Cardiac muscle cell (in vitro differentiated cells and primary cell): ENCODE results near the gene SNRPD3. TPM values are rescaled to one million over a fixed set of nuclear protein-coding genes. Genes with fewer than 3 reads are reported as not detected.
A peak's percentile ranks its signal among the peaks of the same experiment; 100 is the strongest.
"Not testable (repeated sequence)": the region's sequence is repeated elsewhere in the genome, so short reads cannot be mapped to it uniquely, and the experiment has no call there.

Experiments used
- DNase-seq, 2 donors: peaks; one replicate each; pipeline versions ENCODE4 v3.0.0 to v3.0.0-alpha.2; 2010 to 2017; ENCODE audit warnings: low read depth in 1 of 2, low spot score in 1 of 2
- H3K27ac ChIP-seq: fragments of 200-600 bp; sonication (generic); 2 replicates; pipeline ENCODE4 v1.5.1; 2016
- H3K27me3 ChIP-seq: fragments of 200-600 bp; sonication (generic); 2 replicates; pipeline ENCODE4 v1.6.0; 2016; ENCODE audit warnings: control low read depth
- H3K36me3 ChIP-seq: fragments of 200-600 bp; sonication (generic); 2 replicates; pipeline ENCODE4 v1.5.1; 2016; ENCODE audit warnings: control low read depth
- H3K4me1 ChIP-seq: fragments of 200-600 bp; sonication (generic); 2 replicates; pipeline ENCODE4 v1.8.1; 2017; ENCODE audit warnings: low read depth, mild to moderate bottlenecking, mixed run types
- H3K4me3 ChIP-seq: fragments of 200-600 bp; sonication (generic); 2 replicates; pipeline ENCODE4 v1.5.1; 2016; ENCODE audit warnings: mild to moderate bottlenecking
- H3K9me3 ChIP-seq: fragments of 200-600 bp; sonication (generic); 2 replicates; pipeline ENCODE4 v1.5.1; 2017; ENCODE audit warnings: low read depth, mild to moderate bottlenecking, control low read depth
- polyA plus RNA-seq: library from polyadenylated mRNA; unstranded; fragments of >200 nt; fragmentation: Nextera tagmentation; extraction: Ambion mirVana; gene quantifications from 2 replicates; pipeline ENCODE4 v1.2.1, GENCODE V29; 2016
- total RNA-seq: library from RNA; depleted of rRNA; stranded (reverse); fragments of >200 nt; gene quantifications from 2 replicates; pipeline ENCODE4 v1.2.3, GENCODE V29; 2016
- TF ChIP-seq, protein P1 (sequence below): IDR thresholded peaks from 2 replicates; pipeline ENCODE4 v1.5.1; 2012; ENCODE audit warnings: low read depth, mild to moderate bottlenecking, low read length

Gene SNRPD3
- total and polyA plus RNA-seq, 2 experiments from 2014 or later: 119 to 222 TPM

DNA sequence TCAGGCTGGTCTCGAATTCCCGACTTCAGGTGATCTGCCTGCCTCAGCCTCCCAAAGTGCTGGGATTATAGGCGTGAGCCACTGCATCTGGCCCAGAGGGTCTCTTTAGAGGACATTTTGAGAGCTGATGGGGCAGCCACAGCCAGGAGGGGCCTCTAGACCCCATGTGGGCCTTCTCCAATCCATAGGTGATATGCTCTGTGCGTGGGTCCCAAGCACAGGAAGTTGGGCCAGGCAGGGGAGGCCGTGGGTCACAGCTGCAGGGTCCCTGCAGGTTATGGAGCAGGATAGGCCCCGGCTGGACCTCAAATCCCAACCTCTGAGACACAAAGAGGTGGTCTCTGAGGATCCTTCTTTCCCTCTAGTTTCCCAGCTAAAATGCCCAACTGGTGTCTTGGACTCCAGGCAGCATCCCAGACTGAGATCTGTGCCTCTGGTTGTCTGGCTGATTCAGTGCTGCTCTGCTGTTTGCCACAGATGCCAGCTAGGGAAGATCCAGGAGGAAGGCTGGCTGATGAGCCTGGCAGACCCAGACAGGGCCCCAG, 35.6 kb downstream of the SNRPD3 start:
- Histone ChIP-seq H3K4me1 (no peaks in the 10 kb centered on the region), H3K9me3 (no peaks in the 10 kb centered on the region), H3K36me3 (peaks cover 5% of the 10 kb centered on the region), H3K27ac (no peak overlapping the region), H3K4me3 (no peak overlapping the region), H3K27me3 (no peaks in the 10 kb centered on the region)
- DNase-seq: no peak
- TF ChIP-seq, protein P1, sequence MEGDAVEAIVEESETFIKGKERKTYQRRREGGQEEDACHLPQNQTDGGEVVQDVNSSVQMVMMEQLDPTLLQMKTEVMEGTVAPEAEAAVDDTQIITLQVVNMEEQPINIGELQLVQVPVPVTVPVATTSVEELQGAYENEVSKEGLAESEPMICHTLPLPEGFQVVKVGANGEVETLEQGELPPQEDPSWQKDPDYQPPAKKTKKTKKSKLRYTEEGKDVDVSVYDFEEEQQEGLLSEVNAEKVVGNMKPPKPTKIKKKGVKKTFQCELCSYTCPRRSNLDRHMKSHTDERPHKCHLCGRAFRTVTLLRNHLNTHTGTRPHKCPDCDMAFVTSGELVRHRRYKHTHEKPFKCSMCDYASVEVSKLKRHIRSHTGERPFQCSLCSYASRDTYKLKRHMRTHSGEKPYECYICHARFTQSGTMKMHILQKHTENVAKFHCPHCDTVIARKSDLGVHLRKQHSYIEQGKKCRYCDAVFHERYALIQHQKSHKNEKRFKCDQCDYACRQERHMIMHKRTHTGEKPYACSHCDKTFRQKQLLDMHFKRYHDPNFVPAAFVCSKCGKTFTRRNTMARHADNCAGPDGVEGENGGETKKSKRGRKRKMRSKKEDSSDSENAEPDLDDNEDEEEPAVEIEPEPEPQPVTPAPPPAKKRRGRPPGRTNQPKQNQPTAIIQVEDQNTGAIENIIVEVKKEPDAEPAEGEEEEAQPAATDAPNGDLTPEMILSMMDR: no peak

DNA sequence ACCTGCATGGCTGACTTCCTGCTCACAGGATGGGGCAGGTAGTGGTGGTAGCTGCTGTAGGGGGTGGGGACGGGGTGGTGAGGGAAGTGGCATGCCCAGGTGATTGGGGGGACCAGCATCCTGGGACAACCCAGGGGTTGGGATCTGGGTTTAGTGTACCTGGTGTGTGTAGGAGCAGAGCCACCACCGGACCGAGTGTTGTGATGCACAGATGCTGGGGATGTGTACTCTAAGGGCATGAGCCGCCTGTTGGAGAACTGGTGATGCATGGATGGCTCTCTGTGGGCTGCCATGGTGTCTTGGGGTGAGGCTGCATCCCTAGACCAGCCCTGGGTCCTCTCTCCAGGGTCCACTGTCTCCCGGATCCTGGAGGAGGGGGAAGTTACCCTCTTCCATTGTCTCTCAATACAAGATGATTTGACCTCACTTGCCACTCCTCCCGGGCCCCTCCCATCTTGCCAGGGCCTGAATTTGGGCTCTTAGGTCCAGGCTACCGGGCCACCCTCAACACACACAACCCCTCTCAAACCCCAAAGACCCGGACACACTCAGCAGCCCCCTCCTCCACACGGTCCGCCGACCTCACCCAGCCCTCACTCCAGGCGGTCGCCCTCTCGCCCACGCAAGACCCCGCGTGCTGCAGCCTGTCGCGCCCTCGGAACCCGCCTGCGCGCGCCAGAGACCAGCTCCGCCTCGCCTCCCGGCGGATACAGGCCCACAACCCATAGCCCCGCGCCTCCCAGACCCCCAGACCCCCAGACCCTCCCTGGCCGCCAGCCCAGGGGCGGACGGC, 36.5 kb downstream of the SNRPD3 start:
- H3K27ac ChIP-seq: peak overlapping the region; percentile 26
- TF ChIP-seq, protein P1: no peak
- no peaks in the 10 kb centered on the region for H3K27me3 ChIP-seq
- no peaks in the 10 kb centered on the region for H3K9me3 ChIP-seq
- peaks cover 5% of the 10 kb centered on the region for H3K36me3 ChIP-seq
- peak in 1 of 2 donors; percentile 28 for DNase-seq
- peak overlapping the region; percentile 57 for H3K4me3 ChIP-seq
- H3K4me1 ChIP-seq: no peaks in the 10 kb centered on the region

DNA sequence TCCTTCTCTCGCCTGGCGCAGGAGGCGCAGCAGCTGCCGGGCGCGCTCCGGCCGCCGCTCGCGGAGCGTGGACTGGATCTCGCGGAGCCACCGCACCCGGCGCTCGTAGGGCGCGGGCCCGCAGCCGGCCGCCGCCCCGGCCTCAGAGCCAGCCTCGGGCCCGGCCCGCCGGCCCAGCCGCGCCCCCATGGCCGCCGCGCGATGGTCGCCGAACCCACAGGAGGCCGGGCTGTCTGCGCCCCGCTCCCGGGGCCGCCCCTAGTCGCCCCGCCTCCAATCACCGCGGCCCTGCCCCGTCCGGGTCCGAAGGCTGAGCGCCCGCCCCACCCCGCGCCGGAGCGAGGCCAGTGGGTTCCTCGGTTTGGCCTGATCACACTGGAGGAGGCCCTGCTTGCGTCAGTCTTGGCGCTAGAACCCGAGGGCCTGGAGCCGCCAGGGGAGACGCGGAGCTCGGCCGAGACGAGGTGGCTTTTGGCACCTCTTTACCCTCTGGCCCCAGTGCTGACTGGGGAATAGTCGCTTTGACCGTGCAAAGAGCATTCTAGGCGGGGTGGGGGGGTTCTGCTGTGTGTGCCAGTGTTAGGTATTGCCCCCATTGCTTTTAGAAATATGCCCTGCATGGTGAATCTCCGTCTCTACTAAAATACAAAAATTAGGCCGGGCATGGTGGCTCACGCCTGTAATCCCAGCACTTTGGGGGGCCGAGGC, 37.2 kb downstream of the SNRPD3 start, which contains the start of gene LRRC75B:
TSS of gene LRRC75B (minus strand) at position 223 of the 708 bp plus-strand sequence. CDS start at position 189, 34 bp downstream.
- DNase-seq: peak; percentile 92 to 95
- Histone ChIP-seq H3K27me3 (no peaks in the 10 kb centered on the region), H3K4me3 (peak within 1 kb of the TSS; percentile 57), H3K4me1 (no peaks in the 10 kb centered on the region), H3K36me3 (peaks cover 5% of the 10 kb centered on the region), H3K9me3 (no peaks in the 10 kb centered on the region), H3K27ac (peak within 1 kb of the TSS; percentile 75)
- TF ChIP-seq, protein P1: no peak

DNA sequence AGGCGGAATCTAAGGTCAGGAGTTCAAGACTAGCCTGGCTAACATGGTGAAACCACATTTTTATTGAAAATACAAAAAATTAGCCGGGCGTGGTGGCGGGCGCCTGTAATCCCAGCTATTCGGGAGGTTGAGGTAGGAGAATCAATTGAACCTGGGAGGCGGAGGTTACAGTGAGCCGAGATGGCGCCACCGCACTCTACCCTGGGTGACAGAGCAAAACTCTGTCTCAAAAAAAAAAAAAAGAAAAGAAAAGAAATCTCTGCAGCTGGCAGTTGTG, 37.7 kb downstream of the SNRPD3 start:
- not testable (repeated sequence) for H3K27me3 ChIP-seq, H3K4me1 ChIP-seq, DNase-seq, H3K9me3 ChIP-seq, H3K36me3 ChIP-seq
- Histone ChIP-seq H3K4me3 (peak overlapping the region; percentile 57), H3K27ac (peak overlapping the region; percentile 75)

DNA sequence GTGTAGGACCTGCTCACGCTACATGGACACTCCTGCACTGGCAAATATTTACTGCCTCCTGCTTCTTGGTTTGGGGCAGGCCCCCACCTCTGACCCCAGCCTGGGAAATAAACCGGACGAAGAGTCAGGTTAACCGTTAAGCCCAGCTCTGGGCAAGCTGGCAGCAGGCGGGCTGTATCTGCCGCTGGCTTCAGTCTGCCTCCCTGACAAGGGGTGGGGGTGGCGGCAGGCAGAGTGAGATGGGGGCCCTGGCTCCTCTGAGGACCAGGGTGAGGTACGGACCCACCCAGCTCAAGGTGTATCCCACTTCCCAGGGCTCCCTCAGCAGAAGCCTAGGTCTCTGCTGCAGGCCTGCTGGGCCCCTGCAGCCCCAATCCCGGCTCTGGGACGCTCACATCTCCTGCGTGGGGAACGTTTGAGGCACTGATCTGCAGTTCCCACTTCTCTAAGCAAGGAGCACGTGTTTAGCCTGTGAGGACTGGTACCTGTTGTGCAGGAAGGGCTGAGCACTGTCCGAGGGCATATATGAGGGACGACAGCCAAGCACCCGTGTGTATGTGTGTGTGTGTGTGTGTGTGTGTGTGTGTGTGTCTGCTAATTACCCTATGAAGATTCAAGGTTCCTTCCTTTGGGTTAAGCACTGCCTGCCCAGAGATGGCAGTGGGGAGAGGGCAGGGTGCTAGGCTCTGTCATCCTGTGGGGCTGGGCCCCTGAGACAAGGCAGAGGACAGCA, 38.2 kb downstream of the SNRPD3 start:
- DNase-seq: no peak
- TF ChIP-seq, protein P1: no peak
- no peaks in the 10 kb centered on the region for H3K4me1 ChIP-seq
- H3K27me3 ChIP-seq: no peaks in the 10 kb centered on the region
- no peak overlapping the region for H3K4me3 ChIP-seq
- H3K27ac ChIP-seq: peak overlapping the region; percentile 17
- no peaks in the 10 kb centered on the region for H3K9me3 ChIP-seq
- H3K36me3 ChIP-seq: no peaks in the 10 kb centered on the region
